Right lobe of liver (tissue), 6 donors: ENCODE data around the gene INO80B. TPM values are rescaled to one million over a fixed set of nuclear protein-coding genes. Genes with fewer than 3 reads are reported as not detected.

ENCODE experiments used
- ATAC-seq, 4 donors: fragments of 200-7000 bp; cut with Tn5 transposase; one replicate each; pipeline ENCODE4 v1.9.1; 2020; ENCODE audit warnings: mild to moderate bottlenecking in 4 of 4, moderate library complexity in 4 of 4
- DNase-seq, 3 donors: peaks; one replicate each; pipeline ENCODE4 v3.0.0-alpha.2; 2020
- H3K27ac ChIP-seq, 3 donors: fragments of 200-600 bp; one replicate each; pipeline ENCODE4 v1.8.0; 2022
- H3K27me3 ChIP-seq, 2 donors: fragments of 200-600 bp; one replicate each; pipeline ENCODE4 v1.8.0; 2022
- H3K36me3 ChIP-seq, 4 donors: fragments of 200-600 bp; sonication (generic) in 1 of 4; one replicate each; pipeline versions ENCODE4 v1.5.1 to v1.8.0; 2017 to 2022; ENCODE audit warnings: control low read depth in 1 of 4
- H3K4me1 ChIP-seq, 4 donors: fragments of 200-600 bp; sonication (generic) in 1 of 4; one replicate each; pipeline versions ENCODE4 v1.5.1 to v1.8.0; 2017 to 2022; ENCODE audit warnings: control low read depth in 1 of 4
- H3K4me3 ChIP-seq, 3 donors: fragments of 200-600 bp; one replicate each; pipeline ENCODE4 v1.8.0; 2022
- H3K9me3 ChIP-seq, 4 donors: fragments of 200-600 bp; sonication (generic) in 1 of 4; one replicate each; pipeline versions ENCODE4 v1.5.1 to v1.8.0; 2017 to 2022; ENCODE audit warnings: control low read depth in 1 of 4
- CTCF ChIP-seq, 4 donors: fragments of 200-600 bp in 3 of 4; fragments of 450-650 bp in 1 of 4; IDR thresholded peaks; one replicate each; pipeline versions ENCODE4 v1.5.1 to v1.8.0; 2016 to 2022; ENCODE audit warnings: antibody characterized with exemption in 4 of 4, mild to moderate bottlenecking in 2 of 4
- POLR2A ChIP-seq: fragments of 450-650 bp; IDR thresholded peaks from one replicate; pipeline ENCODE4 v1.6.1; 2017; ENCODE audit warnings: antibody characterized with exemption, mild to moderate bottlenecking
- whole genome bisulfite sequencing: methylation state at CpG from one replicate; pipeline ENCODE4 v1.1.6; 2018; ENCODE audit warnings: low coverage, low lambda C conversion rate; ENCODE audit not compliant: insufficient coverage; ENCODE audit errors: missing lambda C conversion rate; 5-methylcytosine and 5-hydroxymethylcytosine counted together
- intact Hi-C, 2 donors: fragments of 100-400 bp; cut with DNase I; formaldehyde crosslinking; loops; one replicate each; pipeline versions ENCODE4 v1.11.2 to v1.14.1; 2022
- total RNA-seq, 6 experiments: library from RNA; depleted of rRNA in 2 of 6; stranded (reverse); fragments of >200 nt in 2 of 6; fragmentation: NEBNext Ultra II Directional in 3 of 6; extraction: Animal tissue kit (Norgen Biotek cat#: 25700) in 3 of 6; gene quantifications; one replicate each; pipeline versions ENCODE4 v1.1.0 to v1.2.4, GENCODE V29; 2016 to 2023
- donor health status: DM: no; HTN: yes; CAD: no.
- donor health status: DM: no; HTN: no; CAD: no.
- donor health status: DM: no; HTN: no; CAD: no.
- donor health status: DM: no; HTN: yes; CAD: no.
- donor health status: DM: no; HTN: yes; CAD: no.

The INO80B gene
- total RNA-seq, 6 experiments from 2014 or later: 3.4 to 20.3 (median 18.8) TPM

- Histone ChIP-seq H3K36me3 (peaks cover 0 to 3% (median under 1%) of the 10 kb centered on the region in 4 donors), H3K27me3 (no peaks in the 10 kb centered on the region), H3K4me3 (peak overlapping the region; percentile 37 to 55 (median 44)), H3K4me1 (peaks cover 0 to 55% (median 14%) of the 10 kb centered on the region in 4 donors), H3K9me3 (no peaks in the 10 kb centered on the region), H3K27ac (peak overlapping the region in 2 of 3 donors; percentile 11 to 66)
- TF ChIP-seq POLR2A (no peak), CTCF (IDR thresholded peaks at IDR 0.05) (no peak)
- ATAC-seq (peak; percentile 0 to 43 (median 12)), DNase-seq (peak in 1 of 3 donors; percentile 66)
- intact Hi-C loops: no loop called here
- WGBS: 11% methylated on average over 25 of the region's 41 CpGs
Measured at GRCh38 chr2:74498500-74499266, 43.8 kb downstream of the INO80B start.

- no peaks in the 10 kb centered on the region for H3K9me3 ChIP-seq
- 27% methylated on average over 32 of the region's 65 CpGs for WGBS
- H3K4me3 ChIP-seq: peak within 1 kb of the TSS; percentile 37 to 55 (median 44)
- H3K27ac ChIP-seq: peak within 1 kb of the TSS in 2 of 3 donors; percentile 11 to 66
- no peaks in the 10 kb centered on the region for H3K27me3 ChIP-seq
- TF ChIP-seq CTCF (IDR thresholded peaks at IDR 0.05): no peak
- no peak for TF ChIP-seq POLR2A
- DNase-seq (peak in 1 of 3 donors; percentile 63), ATAC-seq (peak; percentile 0 to 28 (median 10))
- peaks cover 0 to 55% (median 15%) of the 10 kb centered on the region in 4 donors for H3K4me1 ChIP-seq
- H3K36me3 ChIP-seq: no peaks in the 10 kb centered on the region
- intact Hi-C loops: no loop called here
Measured at GRCh38 chr2:74499267-74499939, 44.5 kb downstream of the INO80B start, which contains the start of gene LBX2. TSS of gene LBX2 (minus strand) at chr2:74499603. CDS start at chr2:74499537, 66 bp downstream.

GRCh38 chr2:74499940-74500577, 45.2 kb downstream of the INO80B start:
- TF ChIP-seq CTCF (IDR thresholded peaks at IDR 0.05): no peak
- TF ChIP-seq POLR2A: no peak
- Histone ChIP-seq H3K4me1 (peaks cover 0 to 61% (median 18%) of the 10 kb centered on the region in 4 donors), H3K27ac (peak overlapping the region in 1 of 3 donors; percentile 66), H3K36me3 (no peaks in the 10 kb centered on the region), H3K9me3 (no peaks in the 10 kb centered on the region), H3K4me3 (peak overlapping the region in 2 of 3 donors; percentile 44 to 55), H3K27me3 (no peaks in the 10 kb centered on the region)
- DNase-seq: no peak
- intact Hi-C loops: no loop called here
- no peak for ATAC-seq
- 51% methylated on average over 10 of the region's 15 CpGs for WGBS

GRCh38 chr2:74500578-74500946, 45.7 kb downstream of the INO80B start:
- no peak for ATAC-seq
- Histone ChIP-seq H3K9me3 (no peaks in the 10 kb centered on the region), H3K27ac (no peak overlapping the region), H3K4me3 (no peak overlapping the region), H3K4me1 (peaks cover 0 to 66% (median 20%) of the 10 kb centered on the region in 4 donors), H3K27me3 (no peaks in the 10 kb centered on the region), H3K36me3 (no peaks in the 10 kb centered on the region)
- DNase-seq: no peak
- intact Hi-C loops: no loop called here
- TF ChIP-seq POLR2A (no peak), CTCF (IDR thresholded peaks at IDR 0.05) (no peak)
